Osteocyte (in vitro differentiated cells): Measurements from ENCODE around the gene FOXK1. TPM values are rescaled to one million over a fixed set of nuclear protein-coding genes. Genes with fewer than 3 reads are reported as not detected.

Experiments
- DNase-seq: peaks from one replicate; pipeline ENCODE4 v3.0.0; 2021; ENCODE audit warnings: mixed read lengths; ENCODE audit not compliant: unreplicated experiment; ENCODE audit errors: extremely low spot score
- H3K27ac Mint-ChIP-seq: one replicate; pipeline ENCODE4 v1.8.0; 2021; ENCODE audit warnings: mild to moderate bottlenecking, mixed read lengths; ENCODE audit not compliant: unreplicated experiment
- H3K27me3 Mint-ChIP-seq: one replicate; pipeline ENCODE4 v1.8.0; 2021; ENCODE audit warnings: mixed read lengths; ENCODE audit not compliant: unreplicated experiment
- H3K36me3 Mint-ChIP-seq: one replicate; pipeline ENCODE4 v1.8.0; 2021; ENCODE audit warnings: mixed read lengths; ENCODE audit not compliant: unreplicated experiment
- H3K4me1 Mint-ChIP-seq: one replicate; pipeline ENCODE4 v1.8.0; 2021; ENCODE audit warnings: mixed read lengths; ENCODE audit not compliant: unreplicated experiment
- H3K4me3 Mint-ChIP-seq: one replicate; pipeline ENCODE4 v1.8.0; 2021; ENCODE audit warnings: mild to moderate bottlenecking, moderate library complexity, mixed read lengths; ENCODE audit not compliant: unreplicated experiment
- H3K9me3 Mint-ChIP-seq: one replicate; pipeline ENCODE4 v1.8.0; 2021; ENCODE audit warnings: mixed read lengths; ENCODE audit not compliant: unreplicated experiment
- total RNA-seq: library from RNA; stranded (reverse); gene quantifications from 2 replicates; pipeline ENCODE4 v1.2.1, GENCODE V29; 2021
- TF ChIP-seq, protein P1 (sequence below): fragments of 200-600 bp; sonication (generic); IDR thresholded peaks from 2 replicates; pipeline ENCODE4 v1.5.0; 2021; ENCODE audit warnings: antibody characterized with exemption, mild to moderate bottlenecking, moderate library complexity

Gene FOXK1
- total RNA-seq, 1 donor from 2014 or later = 56.2 TPM

DNA sequence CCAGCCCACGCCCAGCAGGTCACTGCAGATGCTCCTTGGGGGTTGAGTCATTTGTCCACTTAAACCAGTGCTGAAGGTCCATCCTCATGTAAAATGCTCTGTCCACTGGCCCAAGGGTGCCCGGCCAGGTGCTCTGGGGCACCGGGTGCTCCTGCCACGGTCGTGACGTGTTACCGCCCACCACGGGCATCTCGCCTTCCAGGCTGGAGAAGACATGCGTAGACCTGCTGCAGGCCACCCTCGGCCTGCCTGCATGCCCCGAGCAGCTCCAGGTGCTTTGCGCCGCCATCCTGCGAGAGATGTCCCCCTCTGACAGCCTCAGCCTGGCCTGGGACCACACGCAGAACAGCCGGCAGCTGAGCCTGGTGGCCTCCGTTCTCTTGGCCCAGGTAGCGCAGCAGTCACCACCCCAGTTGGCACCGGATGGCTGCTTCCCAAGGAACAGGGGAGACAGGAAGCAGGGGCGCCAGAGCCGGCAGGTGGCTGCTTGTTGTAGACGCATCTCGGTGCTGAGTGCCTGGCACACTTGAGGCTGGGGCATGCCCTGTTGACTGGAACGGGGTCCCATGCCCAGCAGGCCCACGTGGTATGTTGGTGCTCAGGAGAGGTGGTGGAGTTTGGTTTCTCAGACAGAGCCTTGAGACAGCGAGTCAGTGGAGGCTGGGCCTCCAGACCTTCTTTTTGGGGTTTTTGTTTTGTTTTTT lies 99.4 kb downstream of the FOXK1 start:
- Mint-ChIP-seq H3K9me3 (no peaks in the 10 kb centered on the region), H3K4me1 (peaks cover 16% of the 10 kb centered on the region), H3K27ac (no peak overlapping the region), H3K4me3 (no peak overlapping the region), H3K27me3 (no peaks in the 10 kb centered on the region), H3K36me3 (peaks cover 23% of the 10 kb centered on the region)
- DNase-seq = no peak
- TF ChIP-seq, protein P1, sequence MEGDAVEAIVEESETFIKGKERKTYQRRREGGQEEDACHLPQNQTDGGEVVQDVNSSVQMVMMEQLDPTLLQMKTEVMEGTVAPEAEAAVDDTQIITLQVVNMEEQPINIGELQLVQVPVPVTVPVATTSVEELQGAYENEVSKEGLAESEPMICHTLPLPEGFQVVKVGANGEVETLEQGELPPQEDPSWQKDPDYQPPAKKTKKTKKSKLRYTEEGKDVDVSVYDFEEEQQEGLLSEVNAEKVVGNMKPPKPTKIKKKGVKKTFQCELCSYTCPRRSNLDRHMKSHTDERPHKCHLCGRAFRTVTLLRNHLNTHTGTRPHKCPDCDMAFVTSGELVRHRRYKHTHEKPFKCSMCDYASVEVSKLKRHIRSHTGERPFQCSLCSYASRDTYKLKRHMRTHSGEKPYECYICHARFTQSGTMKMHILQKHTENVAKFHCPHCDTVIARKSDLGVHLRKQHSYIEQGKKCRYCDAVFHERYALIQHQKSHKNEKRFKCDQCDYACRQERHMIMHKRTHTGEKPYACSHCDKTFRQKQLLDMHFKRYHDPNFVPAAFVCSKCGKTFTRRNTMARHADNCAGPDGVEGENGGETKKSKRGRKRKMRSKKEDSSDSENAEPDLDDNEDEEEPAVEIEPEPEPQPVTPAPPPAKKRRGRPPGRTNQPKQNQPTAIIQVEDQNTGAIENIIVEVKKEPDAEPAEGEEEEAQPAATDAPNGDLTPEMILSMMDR = no peak

DNA sequence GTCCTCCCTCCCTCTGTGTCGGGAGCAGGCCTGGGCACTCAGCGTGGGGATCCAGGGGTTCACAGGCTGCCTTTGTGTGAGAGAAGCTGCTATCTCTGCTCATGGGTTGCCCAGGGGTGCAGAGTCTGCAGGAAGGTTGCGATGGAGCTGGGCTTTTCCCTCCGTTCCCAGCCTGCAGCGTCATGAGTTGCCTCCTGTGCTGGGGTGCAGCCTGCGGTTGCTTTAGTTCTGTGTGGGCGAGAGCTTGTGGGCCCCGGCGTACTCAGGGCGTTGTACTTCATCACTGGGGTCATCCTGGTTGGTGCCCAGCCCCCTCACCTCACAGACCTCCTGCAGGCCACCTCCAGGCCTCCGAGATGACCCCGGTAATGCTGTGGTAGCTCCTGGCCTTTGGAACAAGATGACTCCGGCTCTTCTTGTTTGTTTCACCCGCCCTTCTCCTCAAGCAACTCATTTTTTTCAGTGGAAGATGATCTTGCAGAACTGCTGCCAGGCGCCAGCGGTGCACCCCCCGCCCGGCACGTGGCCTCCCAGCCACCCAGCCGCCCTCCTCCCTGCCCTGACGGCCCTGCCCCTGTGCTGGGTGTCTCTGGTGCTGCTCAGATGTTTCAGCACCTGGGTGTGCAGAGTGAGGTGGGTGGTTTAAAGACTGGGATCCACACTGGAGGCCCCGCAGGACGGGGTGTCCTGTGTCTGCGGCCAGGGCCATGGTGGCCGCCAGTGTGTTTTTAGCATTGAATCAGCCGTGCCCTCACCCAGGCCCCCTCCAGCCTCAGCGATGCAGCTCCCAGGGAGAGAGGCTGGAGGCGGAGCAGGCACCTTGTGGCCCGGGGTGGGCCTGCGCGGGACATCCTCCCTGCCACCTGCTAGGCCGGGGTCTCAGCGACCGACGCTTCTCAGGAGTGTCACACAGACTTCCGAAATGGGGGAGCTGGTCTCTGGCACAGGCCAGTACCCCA lies 100.5 kb downstream of the FOXK1 start:
- H3K9me3 Mint-ChIP-seq = no peaks in the 10 kb centered on the region
- TF ChIP-seq, protein P1 = no peak
- H3K27ac Mint-ChIP-seq = no peak overlapping the region
- H3K4me1 Mint-ChIP-seq = peaks cover 9% of the 10 kb centered on the region
- DNase-seq = no peak
- peaks cover 23% of the 10 kb centered on the region for H3K36me3 Mint-ChIP-seq
- H3K27me3 Mint-ChIP-seq = no peaks in the 10 kb centered on the region
- no peak overlapping the region for H3K4me3 Mint-ChIP-seq

DNA sequence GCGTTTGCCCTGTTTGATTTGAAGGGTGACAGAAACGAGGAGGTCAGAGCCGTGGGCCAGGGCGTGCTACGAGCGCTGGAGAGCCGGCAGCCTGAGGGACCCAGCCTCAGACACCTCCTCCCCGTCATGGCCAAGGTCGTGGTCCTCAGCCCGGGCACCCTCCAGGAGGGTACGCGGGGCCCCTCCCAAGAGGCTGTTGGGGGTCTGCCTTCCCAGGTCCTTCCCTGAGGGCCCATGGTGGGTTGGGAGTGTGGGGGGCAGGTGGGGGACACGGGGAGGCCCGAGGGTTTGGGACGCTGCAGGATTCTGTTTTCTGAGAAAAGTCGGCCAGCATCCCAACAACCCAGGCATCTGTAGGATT lies 101.2 kb downstream of the FOXK1 start:
- no peak for DNase-seq
- no peaks in the 10 kb centered on the region for H3K9me3 Mint-ChIP-seq
- H3K4me3 Mint-ChIP-seq = no peak overlapping the region
- no peaks in the 10 kb centered on the region for H3K27me3 Mint-ChIP-seq
- no peak overlapping the region for H3K27ac Mint-ChIP-seq
- H3K36me3 Mint-ChIP-seq = peaks cover 23% of the 10 kb centered on the region
- TF ChIP-seq, protein P1 = no peak
- peaks cover 2% of the 10 kb centered on the region for H3K4me1 Mint-ChIP-seq

DNA sequence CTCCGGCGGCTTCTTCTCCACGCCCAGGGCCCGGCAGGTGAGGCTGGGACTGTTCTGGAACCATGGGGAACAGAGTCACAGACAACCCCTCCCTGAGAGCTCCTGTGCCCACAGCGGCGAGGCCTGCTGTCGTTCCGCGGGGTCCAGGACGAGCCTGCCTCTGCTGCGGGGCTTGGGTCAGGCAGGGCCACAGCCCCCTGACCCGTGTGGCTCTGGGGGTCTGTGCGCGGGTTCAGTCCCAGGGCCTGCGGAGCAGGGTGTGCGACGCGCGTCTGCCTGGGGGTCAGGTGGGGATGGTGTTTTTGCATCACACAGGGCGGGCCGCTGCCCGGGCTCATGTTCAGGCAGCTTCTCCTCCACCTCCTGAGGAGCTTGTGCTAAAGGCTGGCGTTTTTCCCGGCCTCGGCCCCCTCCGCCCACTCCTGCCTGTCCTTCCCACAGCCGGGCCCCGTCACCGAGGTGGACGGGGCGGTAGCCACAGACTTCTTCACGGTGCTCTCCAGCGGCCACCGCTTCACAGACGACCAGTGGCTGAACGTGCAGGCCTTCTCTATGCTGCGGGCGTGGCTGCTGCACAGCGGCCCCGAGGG lies 101.8 kb downstream of the FOXK1 start:
- Mint-ChIP-seq H3K9me3 (no peaks in the 10 kb centered on the region), H3K36me3 (peaks cover 22% of the 10 kb centered on the region), H3K27me3 (no peaks in the 10 kb centered on the region), H3K27ac (no peak overlapping the region), H3K4me3 (no peak overlapping the region), H3K4me1 (no peaks in the 10 kb centered on the region)
- TF ChIP-seq, protein P1 = no peak
- DNase-seq = no peak

DNA sequence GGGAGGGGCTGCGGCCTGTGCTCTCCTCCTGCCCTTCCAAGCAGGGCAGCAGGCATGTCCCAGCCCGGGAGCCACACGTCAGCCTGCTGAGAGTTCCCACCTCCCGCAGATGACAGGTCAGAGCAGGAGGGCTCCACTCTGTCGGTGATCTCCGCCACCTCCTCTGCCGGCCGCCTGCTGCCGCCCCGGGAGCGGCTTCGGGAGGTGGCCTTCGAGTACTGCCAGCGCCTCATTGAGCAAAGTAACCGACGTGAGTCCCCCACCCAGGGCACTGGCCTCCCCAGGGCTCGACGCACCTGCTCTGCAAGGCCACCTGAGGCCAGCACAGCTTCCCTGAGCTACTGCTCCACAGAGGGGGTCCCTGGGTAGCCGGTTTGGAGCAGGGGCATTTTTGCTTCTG lies 102.7 kb downstream of the FOXK1 start:
- Mint-ChIP-seq H3K27ac (no peak overlapping the region), H3K4me1 (no peaks in the 10 kb centered on the region), H3K36me3 (peaks cover 25% of the 10 kb centered on the region), H3K9me3 (no peaks in the 10 kb centered on the region), H3K27me3 (no peaks in the 10 kb centered on the region), H3K4me3 (no peak overlapping the region)
- no peak for DNase-seq
- TF ChIP-seq, protein P1 = no peak
